ENCODE measurements around the gene MELK.

DNA sequence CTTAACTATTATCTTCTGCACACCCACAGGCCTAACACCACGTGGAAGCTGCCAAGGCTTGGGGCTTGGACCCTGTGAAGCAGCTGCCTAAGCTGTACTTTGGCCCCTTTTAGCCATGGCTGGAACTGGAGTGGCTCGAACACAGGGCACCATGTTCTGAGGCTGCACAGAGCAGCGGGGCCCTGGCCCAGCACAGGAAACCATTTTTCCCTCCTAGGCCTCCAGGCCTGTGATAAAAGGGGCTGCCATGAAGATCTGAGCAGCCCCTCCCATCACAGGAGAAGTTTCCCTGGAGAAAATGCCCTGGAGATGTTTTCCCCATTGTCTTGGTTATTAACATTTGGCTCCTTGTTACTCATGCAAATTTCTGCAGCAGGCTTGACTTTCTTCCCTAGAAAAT lies 126.3 kb downstream of the MELK start:
- TF ChIP-seq MAX (IDR thresholded peaks at IDR 0.05), result no peak
- TF ChIP-seq CTCF (CRISPR knock-in tag; IDR thresholded peaks at IDR 0.05), result no peak
- no peak for TF ChIP-seq ATF7 (IDR thresholded peaks at IDR 0.05)
- TF ChIP-seq ATF7 (CRISPR knock-in tag; IDR thresholded peaks at IDR 0.05), result no peak
- TF ChIP-seq ZBTB21 (CRISPR knock-in tag; IDR thresholded peaks at IDR 0.05), result no peak
- TF ChIP-seq FOXA1 (IDR thresholded peaks at IDR 0.05), result no peak
- TF ChIP-seq FOXA1 (CRISPR knock-in tag; IDR thresholded peaks at IDR 0.05), result no peak
- TF ChIP-seq ELF4 (CRISPR knock-in tag; IDR thresholded peaks at IDR 0.05; ENCODE audit: borderline replicate concordance), result no peak
- no peak for TF ChIP-seq HDAC6 (IDR thresholded peaks at IDR 0.05; ENCODE audit: low read depth, low read length)
- TF ChIP-seq MTF1 (CRISPR knock-in tag; IDR thresholded peaks at IDR 0.05), result no peak
- TF ChIP-seq, protein P1, sequence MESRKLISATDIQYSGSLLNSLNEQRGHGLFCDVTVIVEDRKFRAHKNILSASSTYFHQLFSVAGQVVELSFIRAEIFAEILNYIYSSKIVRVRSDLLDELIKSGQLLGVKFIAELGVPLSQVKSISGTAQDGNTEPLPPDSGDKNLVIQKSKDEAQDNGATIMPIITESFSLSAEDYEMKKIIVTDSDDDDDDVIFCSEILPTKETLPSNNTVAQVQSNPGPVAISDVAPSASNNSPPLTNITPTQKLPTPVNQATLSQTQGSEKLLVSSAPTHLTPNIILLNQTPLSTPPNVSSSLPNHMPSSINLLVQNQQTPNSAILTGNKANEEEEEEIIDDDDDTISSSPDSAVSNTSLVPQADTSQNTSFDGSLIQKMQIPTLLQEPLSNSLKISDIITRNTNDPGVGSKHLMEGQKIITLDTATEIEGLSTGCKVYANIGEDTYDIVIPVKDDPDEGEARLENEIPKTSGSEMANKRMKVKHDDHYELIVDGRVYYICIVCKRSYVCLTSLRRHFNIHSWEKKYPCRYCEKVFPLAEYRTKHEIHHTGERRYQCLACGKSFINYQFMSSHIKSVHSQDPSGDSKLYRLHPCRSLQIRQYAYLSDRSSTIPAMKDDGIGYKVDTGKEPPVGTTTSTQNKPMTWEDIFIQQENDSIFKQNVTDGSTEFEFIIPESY (CRISPR knock-in tag; IDR thresholded peaks at IDR 0.05), result no peak
- TF ChIP-seq ZNF280B (CRISPR knock-in tag; IDR thresholded peaks at IDR 0.05; ENCODE audit: borderline replicate concordance), result no peak
